Right lobe of liver (tissue), 4 donors: ENCODE measurements around the gene TMC2.

Source experiments
- POLR2A ChIP-seq: fragments of 450-650 bp; IDR thresholded peaks from one replicate; pipeline ENCODE4 v1.6.1; 2017; ENCODE audit warnings: antibody characterized with exemption, mild to moderate bottlenecking
- TF ChIP-seq, protein P1 (sequence below), 4 donors: fragments of 200-600 bp in 3 of 4; fragments of 450-650 bp in 1 of 4; IDR thresholded peaks; one replicate each; pipeline versions ENCODE4 v1.5.1 to v1.8.0; 2016 to 2022; ENCODE audit warnings: antibody characterized with exemption in 4 of 4, mild to moderate bottlenecking in 2 of 4
- donor health status: DM: no; HTN: no; CAD: no.
- donor health status: DM: no; HTN: no; CAD: no.
- donor health status: DM: no; HTN: yes; CAD: no.

DNA sequence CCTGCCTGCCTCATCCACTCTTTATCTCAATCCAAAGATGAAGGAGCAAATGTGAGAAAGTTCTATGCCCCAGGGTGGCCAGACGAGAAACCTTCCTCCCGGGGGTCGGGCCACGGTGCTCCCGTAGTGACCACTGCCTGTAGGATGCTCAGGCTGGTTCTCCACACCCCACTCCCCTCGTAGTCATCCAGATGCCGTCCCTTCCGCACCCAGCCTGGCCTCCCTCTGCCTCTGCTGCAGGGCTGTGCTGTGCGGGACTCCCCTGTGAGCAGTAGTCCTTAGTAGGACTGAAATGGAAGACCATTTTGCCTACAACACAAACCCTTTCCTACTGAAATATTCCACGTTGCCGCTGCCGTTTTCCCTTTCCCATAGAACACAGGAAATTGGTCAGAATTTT is 2.0 kb downstream of the TMC2 start:
- TF ChIP-seq, protein P1, sequence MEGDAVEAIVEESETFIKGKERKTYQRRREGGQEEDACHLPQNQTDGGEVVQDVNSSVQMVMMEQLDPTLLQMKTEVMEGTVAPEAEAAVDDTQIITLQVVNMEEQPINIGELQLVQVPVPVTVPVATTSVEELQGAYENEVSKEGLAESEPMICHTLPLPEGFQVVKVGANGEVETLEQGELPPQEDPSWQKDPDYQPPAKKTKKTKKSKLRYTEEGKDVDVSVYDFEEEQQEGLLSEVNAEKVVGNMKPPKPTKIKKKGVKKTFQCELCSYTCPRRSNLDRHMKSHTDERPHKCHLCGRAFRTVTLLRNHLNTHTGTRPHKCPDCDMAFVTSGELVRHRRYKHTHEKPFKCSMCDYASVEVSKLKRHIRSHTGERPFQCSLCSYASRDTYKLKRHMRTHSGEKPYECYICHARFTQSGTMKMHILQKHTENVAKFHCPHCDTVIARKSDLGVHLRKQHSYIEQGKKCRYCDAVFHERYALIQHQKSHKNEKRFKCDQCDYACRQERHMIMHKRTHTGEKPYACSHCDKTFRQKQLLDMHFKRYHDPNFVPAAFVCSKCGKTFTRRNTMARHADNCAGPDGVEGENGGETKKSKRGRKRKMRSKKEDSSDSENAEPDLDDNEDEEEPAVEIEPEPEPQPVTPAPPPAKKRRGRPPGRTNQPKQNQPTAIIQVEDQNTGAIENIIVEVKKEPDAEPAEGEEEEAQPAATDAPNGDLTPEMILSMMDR (IDR thresholded peaks at IDR 0.05) = no peak
- TF ChIP-seq POLR2A = no peak
